ENCODE results near the gene PTPRN2.

GRCh38 chr7:157693521-157694375 lies 893.9 kb downstream of the PTPRN2 start:
- TF ChIP-seq CTCF (IDR thresholded peaks at IDR 0.05) (no peak), NFIC (IDR thresholded peaks at IDR 0.05; ENCODE audit: borderline replicate concordance) (no peak), EZH2phosphoT487 (IDR thresholded peaks at IDR 0.05; ENCODE audit: borderline replicate concordance, low read depth) (no peak), PBX3 (IDR thresholded peaks at IDR 0.05) (no peak), SIN3A (IDR thresholded peaks at IDR 0.05; ENCODE audit: borderline replicate concordance, low read depth, low read length) (no peak)
